GM23338 (cell line): ENCODE data around the gene ITGA8. TPM values are rescaled to one million over a fixed set of nuclear protein-coding genes. Genes with fewer than 3 reads are reported as not detected.

ENCODE experiments used
- ATAC-seq: fragments of 200-7000 bp; cut with Tn5 transposase; 3 replicates; pipeline ENCODE4 v1.9.1; 2020
- DNase-seq: peaks from one replicate; pipeline ENCODE4 v3.0.0-alpha.2; 2015; ENCODE audit warnings: low spot score
- H2AFZ ChIP-seq: fragments of 200-600 bp; sonication (generic); 2 replicates; pipeline ENCODE4 v1.8.0; 2016; ENCODE audit warnings: antibody characterized with exemption, mild to moderate bottlenecking, moderate library complexity
- H3F3A ChIP-seq: fragments of 200-600 bp; sonication (generic); replicated peaks from 2 replicates; pipeline ENCODE4 v1.8.0; 2017; ENCODE audit warnings: antibody characterized with exemption, mixed run types, low read depth
- H3K27ac ChIP-seq: fragments of 200-600 bp; sonication (generic); 2 replicates; pipeline ENCODE4 v1.6.1; 2016; ENCODE audit warnings: low read depth
- H3K27me3 ChIP-seq: fragments of 200-600 bp; sonication (generic); 2 replicates; pipeline ENCODE4 v1.8.0; 2016; ENCODE audit warnings: mild to moderate bottlenecking, mixed run types, moderate library complexity; ENCODE audit not compliant: insufficient read depth
- H3K36me3 ChIP-seq: fragments of 200-600 bp; sonication (generic); 2 replicates; pipeline ENCODE4 v1.8.0; 2016; ENCODE audit warnings: mild to moderate bottlenecking; ENCODE audit not compliant: insufficient read depth
- H3K4me1 ChIP-seq: fragments of 200-600 bp; sonication (generic); 2 replicates; pipeline ENCODE4 v1.8.0; 2016; ENCODE audit warnings: mild to moderate bottlenecking, moderate library complexity; ENCODE audit not compliant: insufficient read depth
- H3K4me2 ChIP-seq: fragments of 200-600 bp; sonication (generic); 2 replicates; pipeline ENCODE4 v1.7.1; 2017; ENCODE audit warnings: mixed run types
- H3K4me3 ChIP-seq: fragments of 200-600 bp; sonication (generic); 2 replicates; pipeline ENCODE4 v1.6.1; 2016; ENCODE audit warnings: mixed run types
- H3K79me2 ChIP-seq: fragments of 200-600 bp; sonication (generic); replicated peaks from 2 replicates; pipeline ENCODE4 v1.8.0; 2017; ENCODE audit warnings: mild to moderate bottlenecking; ENCODE audit not compliant: insufficient read depth
- H3K9me2 ChIP-seq: fragments of 200-600 bp; sonication (generic); 2 replicates; pipeline ENCODE4 v1.8.0; 2017; ENCODE audit not compliant: insufficient read depth
- H4K20me1 ChIP-seq: fragments of 200-600 bp; sonication (generic); replicated peaks from 2 replicates; pipeline ENCODE4 v1.8.0; 2017; ENCODE audit warnings: mild to moderate bottlenecking; ENCODE audit not compliant: insufficient read depth
- H3K27ac Mint-ChIP-seq: 2 replicates; pipeline ENCODE4 v1.8.0; 2020; ENCODE audit warnings: inconsistent platforms, mild to moderate bottlenecking, moderate library complexity, mixed read lengths
- H3K27me3 Mint-ChIP-seq: 3 replicates; pipeline ENCODE4 v1.8.0; 2022; ENCODE audit warnings: low read depth, mild to moderate bottlenecking, moderate library complexity, mixed read lengths, inconsistent platforms; ENCODE audit not compliant: insufficient read depth, poor library complexity
- H3K36me3 Mint-ChIP-seq: 3 replicates; pipeline ENCODE4 v1.8.0; 2021; ENCODE audit warnings: low read depth, mild to moderate bottlenecking, inconsistent platforms, moderate library complexity, mixed read lengths
- H3K4me1 Mint-ChIP-seq: 3 replicates; pipeline ENCODE4 v1.8.0; 2020; ENCODE audit warnings: mild to moderate bottlenecking, inconsistent platforms, mixed read lengths
- H3K4me3 Mint-ChIP-seq: 3 replicates; pipeline ENCODE4 v1.8.0; 2021; ENCODE audit warnings: moderate library complexity, mild to moderate bottlenecking, inconsistent platforms, mixed read lengths
- H3K9me3 Mint-ChIP-seq: 3 replicates; pipeline ENCODE4 v1.8.0; 2020; ENCODE audit warnings: moderate library complexity, mild to moderate bottlenecking, inconsistent platforms, mixed read lengths
- CREB1 ChIP-seq: fragments of 250-450 bp; sonication (Bioruptor Pico); IDR thresholded peaks from 2 replicates; pipeline ENCODE4 v1.5.0; 2020; ENCODE audit warnings: low read depth, mild to moderate bottlenecking, moderate library complexity
- CTCF ChIP-seq, 2 experiments: fragments of 200-600 bp in 1 of 2; sonication (generic) in 1 of 2; conservative IDR thresholded peaks; 2 replicates each; pipeline versions ENCODE4 v1.5.1 to v1.6.1; 2016 to 2017; ENCODE audit warnings: antibody characterized with exemption in 2 of 2, low read depth in 2 of 2, mild to moderate bottlenecking in 2 of 2, moderate library complexity in 1 of 2
- ETS1 ChIP-seq: IDR thresholded peaks from 2 replicates; pipeline ENCODE4 v1.6.1; 2016; ENCODE audit warnings: antibody characterized with exemption
- EZH2 ChIP-seq: fragments of 200-600 bp; sonication (generic); IDR thresholded peaks from one replicate; pipeline ENCODE4 v1.8.0; 2017; ENCODE audit warnings: antibody characterized with exemption, mild to moderate bottlenecking, low read depth; ENCODE audit not compliant: unreplicated experiment
- EZH2phosphoT487 ChIP-seq: fragments of 200-600 bp; sonication (generic); IDR thresholded peaks from one replicate; pipeline ENCODE4 v1.8.1; 2018; ENCODE audit warnings: antibody characterized with exemption; ENCODE audit not compliant: unreplicated experiment
- JUNB ChIP-seq: IDR thresholded peaks from one replicate; pipeline ENCODE4 v1.6.1; 2016; ENCODE audit warnings: antibody characterized with exemption; ENCODE audit not compliant: unreplicated experiment
- NANOG ChIP-seq: IDR thresholded peaks from 2 replicates; pipeline ENCODE4 v1.6.1; 2016; ENCODE audit warnings: antibody characterized with exemption, borderline replicate concordance
- POLR2AphosphoS5 ChIP-seq: IDR thresholded peaks from 2 replicates; pipeline ENCODE4 v1.6.1; 2016; ENCODE audit warnings: antibody characterized with exemption, low read depth
- REST ChIP-seq: IDR thresholded peaks from one replicate; pipeline ENCODE4 v1.6.1; 2018; ENCODE audit warnings: antibody characterized with exemption; ENCODE audit not compliant: unreplicated experiment
- STAT1 ChIP-seq: IDR thresholded peaks from one replicate; pipeline ENCODE4 v1.6.1; 2016; ENCODE audit warnings: antibody characterized with exemption; ENCODE audit not compliant: unreplicated experiment
- ZNF114 ChIP-seq: fragments of 250-450 bp; sonication (Bioruptor Pico); IDR thresholded peaks from 2 replicates; pipeline ENCODE4 v1.5.0; 2020; ENCODE audit warnings: mild to moderate bottlenecking, moderate library complexity
- ZNF331 ChIP-seq: fragments of 250-450 bp; sonication (Bioruptor Pico); IDR thresholded peaks from 2 replicates; pipeline ENCODE4 v1.5.0; 2020; ENCODE audit warnings: low read depth, mild to moderate bottlenecking, moderate library complexity
- polyA plus RNA-seq: library from polyadenylated mRNA; unstranded; fragments of >200 nt; fragmentation: Nextera tagmentation; extraction: Ambion mirVana; gene quantifications from 2 replicates; pipeline ENCODE4 v1.2.1, GENCODE V29; 2016
- total RNA-seq: library from RNA; depleted of rRNA; stranded (reverse); fragments of >200 nt; shearing (Covaris generic); gene quantifications from 2 replicates; pipeline ENCODE4 v1.2.3, GENCODE V29; 2014

Gene ITGA8
- total and polyA plus RNA-seq, 2 experiments from 2014 or later = not detected

GRCh38 chr10:15504101-15504840, 215.5 kb downstream of the ITGA8 start:
- DNase-seq = no peak
- no peaks in the 10 kb centered on the region for H3K27me3 Mint-ChIP-seq
- H3K4me3 Mint-ChIP-seq = no peak overlapping the region
- no peak overlapping the region for H3K27ac ChIP-seq
- peaks cover 3% of the 10 kb centered on the region; the same call in 1 of the 3 replicates for H3K9me3 Mint-ChIP-seq
- peaks cover 6% of the 10 kb centered on the region for H3K4me1 ChIP-seq
- no peak overlapping the region for H3K4me2 ChIP-seq
- H3K9me2 ChIP-seq = no peaks in the 10 kb centered on the region
- no peaks in the 10 kb centered on the region for H3K36me3 ChIP-seq
- H3K79me2 ChIP-seq = no peaks in the 10 kb centered on the region
- TF ChIP-seq STAT1 (no peak), JUNB (no peak), ZNF114 (CRISPR knock-in tag) (no peak), REST (no peak)
- no peak overlapping the region for H2AFZ ChIP-seq
- H3K27me3 ChIP-seq = no peaks in the 10 kb centered on the region
- no peak overlapping the region for H3K27ac Mint-ChIP-seq
- no peak overlapping the region for H3K4me3 ChIP-seq
- H4K20me1 ChIP-seq = no peaks in the 10 kb centered on the region
- no peaks in the 10 kb centered on the region for H3K36me3 Mint-ChIP-seq
- no peaks in the 10 kb centered on the region for H3F3A ChIP-seq
- peaks cover 9% of the 10 kb centered on the region; the same call in 1 of the 3 replicates for H3K4me1 Mint-ChIP-seq
- ATAC-seq = no peak

- no peaks in the 10 kb centered on the region for H3K36me3 Mint-ChIP-seq
- DNase-seq = no peak
- Histone ChIP-seq H3K27ac (no peak overlapping the region), H3K36me3 (no peaks in the 10 kb centered on the region), H3K27me3 (no peaks in the 10 kb centered on the region), H2AFZ (no peak overlapping the region; the same call in 1 of the 2 replicates), H3K9me2 (no peaks in the 10 kb centered on the region), H3K4me1 (no peaks in the 10 kb centered on the region), H3F3A (no peaks in the 10 kb centered on the region), H3K4me2 (no peak overlapping the region), H3K4me3 (no peak overlapping the region), H3K79me2 (no peaks in the 10 kb centered on the region), H4K20me1 (no peaks in the 10 kb centered on the region)
- no peak for ATAC-seq
- H3K4me1 Mint-ChIP-seq = peaks cover 2% of the 10 kb centered on the region; the same call in 1 of the 3 replicates
- no peak overlapping the region for H3K4me3 Mint-ChIP-seq
- H3K27me3 Mint-ChIP-seq = peaks cover 1% of the 10 kb centered on the region
- H3K9me3 Mint-ChIP-seq = peaks cover 5% of the 10 kb centered on the region; the same call in 1 of the 3 replicates
- no peak overlapping the region for H3K27ac Mint-ChIP-seq
- TF ChIP-seq NANOG (no peak), JUNB (no peak), EZH2 (no peak), POLR2AphosphoS5 (no peak), EZH2phosphoT487 (no peak), ZNF114 (CRISPR knock-in tag) (no peak), ZNF331 (CRISPR knock-in tag) (no peak), STAT1 (no peak), CTCF (conservative IDR thresholded peaks at IDR 0.05; ENCODE audit: low read depth in 2 of 2) (no peak), REST (no peak), CREB1 (CRISPR knock-in tag) (no peak), ETS1 (no peak)
Observed at GRCh38 chr10:15494850-15495506, 224.7 kb downstream of the ITGA8 start.
